ENCODE results near the gene MTUS2.

GRCh38 chr13:29140277-29140676 lies 320.1 kb downstream of the MTUS2 start:
- TF ChIP-seq POLR2A (IDR thresholded peaks at IDR 0.05): no peak
- TF ChIP-seq, protein P1, sequence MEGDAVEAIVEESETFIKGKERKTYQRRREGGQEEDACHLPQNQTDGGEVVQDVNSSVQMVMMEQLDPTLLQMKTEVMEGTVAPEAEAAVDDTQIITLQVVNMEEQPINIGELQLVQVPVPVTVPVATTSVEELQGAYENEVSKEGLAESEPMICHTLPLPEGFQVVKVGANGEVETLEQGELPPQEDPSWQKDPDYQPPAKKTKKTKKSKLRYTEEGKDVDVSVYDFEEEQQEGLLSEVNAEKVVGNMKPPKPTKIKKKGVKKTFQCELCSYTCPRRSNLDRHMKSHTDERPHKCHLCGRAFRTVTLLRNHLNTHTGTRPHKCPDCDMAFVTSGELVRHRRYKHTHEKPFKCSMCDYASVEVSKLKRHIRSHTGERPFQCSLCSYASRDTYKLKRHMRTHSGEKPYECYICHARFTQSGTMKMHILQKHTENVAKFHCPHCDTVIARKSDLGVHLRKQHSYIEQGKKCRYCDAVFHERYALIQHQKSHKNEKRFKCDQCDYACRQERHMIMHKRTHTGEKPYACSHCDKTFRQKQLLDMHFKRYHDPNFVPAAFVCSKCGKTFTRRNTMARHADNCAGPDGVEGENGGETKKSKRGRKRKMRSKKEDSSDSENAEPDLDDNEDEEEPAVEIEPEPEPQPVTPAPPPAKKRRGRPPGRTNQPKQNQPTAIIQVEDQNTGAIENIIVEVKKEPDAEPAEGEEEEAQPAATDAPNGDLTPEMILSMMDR (IDR thresholded peaks at IDR 0.05): no peak

All from body of pancreas (tissue), 4 donors.